COLO829 (cell line): ENCODE data around the gene PALB2.
"Not testable (repeated sequence)": the region's sequence is repeated elsewhere in the genome, so short reads cannot be mapped to it uniquely, and the experiment has no call there.

Experiments
- DNase-seq: peaks from one replicate; pipeline ENCODE4 v3.0.0; 2012; ENCODE audit warnings: low spot score

PALB2 gene

GRCh38 chr16:23642246-23642774 is 1.2 kb upstream of the PALB2 start:
- no peak for DNase-seq

- peak; percentile 23 for DNase-seq
Measured at GRCh38 chr16:23640615-23640930, 537 bp downstream of the PALB2 start.

GRCh38 chr16:23635958-23636357 is 5.2 kb downstream of the PALB2 start:
- DNase-seq: no peak

- no peak for DNase-seq
Measured at GRCh38 chr16:23634461-23635036, 6.6 kb downstream of the PALB2 start.

GRCh38 chr16:23631874-23632273 is 9.2 kb downstream of the PALB2 start:
- not testable (repeated sequence) for DNase-seq

- no peak for DNase-seq
Measured at GRCh38 chr16:23629516-23629915, 11.6 kb downstream of the PALB2 start.

- no peak for DNase-seq
Measured at GRCh38 chr16:23624092-23624491, 17.0 kb downstream of the PALB2 start.

- no peak for DNase-seq
Measured at GRCh38 chr16:23615805-23616204, 25.3 kb downstream of the PALB2 start.

GRCh38 chr16:23611936-23612335 is 29.2 kb downstream of the PALB2 start:
- DNase-seq: no peak

- not testable (repeated sequence) for DNase-seq
Measured at GRCh38 chr16:23610905-23611304, 30.2 kb downstream of the PALB2 start.

GRCh38 chr16:23609929-23610328 is 31.2 kb downstream of the PALB2 start:
- DNase-seq: no peak

GRCh38 chr16:23608194-23608593 is 32.9 kb downstream of the PALB2 start:
- no peak for DNase-seq

- DNase-seq: no peak
Measured at GRCh38 chr16:23607726-23608125, 33.4 kb downstream of the PALB2 start.

GRCh38 chr16:23597003-23597756 is 43.9 kb downstream of the PALB2 start:
- DNase-seq: no peak

GRCh38 chr16:23595951-23596720 is 45.0 kb downstream of the PALB2 start, which contains the start of gene NDUFAB1:
Gene NDUFAB1 (minus strand): TSS chr16:23596316. CDS start chr16:23596290, 26 bp downstream.
- peak; percentile 70 for DNase-seq

- no peak for DNase-seq
Measured at GRCh38 chr16:23595246-23595950, 45.7 kb downstream of the PALB2 start.

GRCh38 chr16:23594186-23594585 is 46.9 kb downstream of the PALB2 start:
- no peak for DNase-seq

- no peak for DNase-seq
Measured at GRCh38 chr16:23590181-23590580, 50.9 kb downstream of the PALB2 start.

- DNase-seq: no peak
Measured at GRCh38 chr16:23587726-23588125, 53.4 kb downstream of the PALB2 start.

GRCh38 chr16:23584186-23585076 is 56.7 kb downstream of the PALB2 start:
- DNase-seq: no peak

- DNase-seq: not testable (repeated sequence)
Measured at GRCh38 chr16:23583271-23583670, 57.8 kb downstream of the PALB2 start.
